Heart right ventricle (tissue), 16 donors: ENCODE results near the gene PCSK2. TPM values are rescaled to one million over a fixed set of nuclear protein-coding genes. Genes with fewer than 3 reads are reported as not detected.

Source experiments
- ATAC-seq, 8 donors: fragments of 200-7000 bp; cut with Tn5 transposase; one replicate each; pipeline ENCODE4 v1.9.1; 2020; ENCODE audit warnings: mild to moderate bottlenecking in 8 of 8, moderate library complexity in 8 of 8, moderate number of reproducible peaks in 1 of 8
- DNase-seq, 2 donors: peaks; one replicate each; pipeline ENCODE4 v3.0.0-alpha.2; 2020
- H3K27ac ChIP-seq, 10 donors: fragments of 200-600 bp; sonication (generic) in 2 of 10; one replicate each; pipeline versions ENCODE4 v1.5.0 to v1.8.0; 2020 to 2022; ENCODE audit warnings: mild to moderate bottlenecking in 3 of 10
- H3K27me3 ChIP-seq, 7 donors: fragments of 200-600 bp; one replicate each; pipeline ENCODE4 v1.8.0; 2021 to 2022; ENCODE audit warnings: mild to moderate bottlenecking in 2 of 7
- H3K36me3 ChIP-seq, 9 donors: fragments of 200-600 bp; sonication (generic) in 1 of 9; one replicate each; pipeline versions ENCODE4 v1.5.0 to v1.8.0; 2020 to 2022; ENCODE audit warnings: mild to moderate bottlenecking in 2 of 9
- H3K4me1 ChIP-seq, 9 donors: fragments of 200-600 bp; sonication (generic) in 1 of 9; one replicate each; pipeline versions ENCODE4 v1.5.0 to v1.8.0; 2020 to 2022; ENCODE audit warnings: mild to moderate bottlenecking in 4 of 9
- H3K4me3 ChIP-seq, 10 donors: fragments of 200-600 bp; sonication (generic) in 2 of 10; one replicate each; pipeline versions ENCODE4 v1.5.0 to v1.8.0; 2020 to 2022; ENCODE audit warnings: mild to moderate bottlenecking in 7 of 10, moderate library complexity in 2 of 10
- H3K9me3 ChIP-seq, 11 donors: fragments of 200-600 bp in 10 of 11; sonication (generic) in 2 of 11; one replicate each; pipeline versions ENCODE4 v1.5.0 to v1.8.0; 2013 to 2022; ENCODE audit warnings: mild to moderate bottlenecking in 2 of 11, control low read depth in 1 of 11, moderate library complexity in 1 of 11
- WGBS, 2 donors: extraction: QIAGEN DNeasy Blood & Tissue Kit; methylation state at CpG; one replicate each; pipeline ENCODE4 v1.1.7; 2013; ENCODE audit warnings: inconsistent platforms in 1 of 2; 5-methylcytosine and 5-hydroxymethylcytosine counted together
- intact Hi-C, 10 donors: fragments of 100-400 bp; cut with DNase I; formaldehyde crosslinking; loops; one replicate each; pipeline versions ENCODE4 v1.11.1 to v1.14.2; 2022
- polyA plus RNA-seq, 2 donors: library from polyadenylated mRNA; stranded (reverse); fragments of 200-250 nt; gene quantifications; one replicate each; pipeline ENCODE4 v1.2.3, GENCODE V29; 2013
- total RNA-seq, 10 donors: library from RNA; stranded (reverse); fragmentation: NEBNext Ultra II Directional in 3 of 10; extraction: Animal tissue kit (Norgen Biotek cat#: 25700) in 3 of 10; gene quantifications; one replicate each; pipeline versions ENCODE4 v1.2.1 to v1.2.4, GENCODE V29; 2021 to 2023
- TF ChIP-seq, protein P1 (sequence below), 9 donors: fragments of 200-600 bp; sonication (generic) in 2 of 9; IDR thresholded peaks; one replicate each; pipeline versions ENCODE4 v1.5.0 to v1.8.0; 2021 to 2022; ENCODE audit warnings: antibody characterized with exemption in 9 of 9, mild to moderate bottlenecking in 5 of 9, moderate library complexity in 1 of 9
- donor health status: Arrhythmogenic right ventricular cardiomyopathy.
- donor health status: ischemic (EF 13 %, LVEDD 7.1; RV severe dilation, severe dysfunction).
- donor health status: healthy with polysubstance abuse.
- donor health status: DM: no; HTN: yes; CAD: no.
- donor health status: DM: no; HTN: no; CAD: no.
- donor health status: ischemic (EF 25% LVEDD 6.9; RV normal size, moderate dysfunction).
- donor health status: ischemic (EF 25% LVEDD 5.7; RV mildly dilated, moderate dysfunction).
- donor health status: healthy.
- donor health status: DM: yes; HTN: yes; CAD: no.
- donor health status: Ischemic cardiomyopathy.
- donor health status: ischemic (EF 35%, LVEDD 5.7; RV mildly dilated, moderate dysfunction).
- donor health status: nonischemic (EF 11% LVEDD 7.7; RV severe dilation, severe dysfunction).
- donor health status: DM: yes; HTN: yes; CAD: no.
- donor health status: PGD.
- donor health status: ischemic (EF 29% LVEDD 5.4; RV normal size, mild dysfunction).
- donor health status: nonischemic (EF 23%, LVEDD 6.1; RV moderate dilation, normal function).

The PCSK2 gene
- total and polyA plus RNA-seq, 12 donors: 0.09 to 1.4 (median 0.66) TPM; not detected in 1

DNA sequence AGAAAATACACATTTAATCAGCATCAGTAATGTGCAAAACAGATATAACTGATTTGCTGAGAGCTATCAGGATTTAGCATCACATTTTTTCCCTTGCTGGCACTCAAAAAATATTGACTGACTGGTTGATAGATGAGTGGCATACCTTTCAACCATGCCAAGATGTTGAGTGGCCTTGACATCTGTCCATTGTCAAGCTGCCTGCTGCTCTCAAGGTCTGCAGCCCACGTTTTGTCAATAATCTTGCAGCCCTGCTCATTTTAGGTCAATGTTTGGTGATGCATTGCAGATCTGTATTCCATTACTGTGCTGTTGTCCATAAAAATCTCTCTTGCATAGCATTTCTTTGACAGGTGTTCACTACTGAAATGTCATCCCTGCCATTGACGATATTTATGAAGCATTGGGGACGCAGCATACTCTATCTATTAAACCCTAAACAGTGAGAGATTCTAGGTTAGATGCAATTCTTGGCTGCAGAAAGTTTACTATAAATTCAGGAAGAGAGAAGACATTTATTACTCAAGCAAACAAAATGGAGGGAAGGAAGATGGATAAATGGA lies 192.7 kb downstream of the PCSK2 start:
- ATAC-seq (no peak), DNase-seq (no peak)
- Histone ChIP-seq H3K27me3 (peaks cover 0 to 17% (median 3%) of the 10 kb centered on the region in 7 donors), H3K36me3 (no peaks in the 10 kb centered on the region), H3K9me3 (peaks cover 0 to 16% (median 0%) of the 10 kb centered on the region in 11 donors), H3K4me3 (no peak overlapping the region), H3K4me1 (no peaks in the 10 kb centered on the region), H3K27ac (no peak overlapping the region)
- intact Hi-C loops: no loop called here
- 35 to 51% methylated on average over 3 of the region's 3 CpGs for WGBS, 2 donors
- TF ChIP-seq, protein P1, sequence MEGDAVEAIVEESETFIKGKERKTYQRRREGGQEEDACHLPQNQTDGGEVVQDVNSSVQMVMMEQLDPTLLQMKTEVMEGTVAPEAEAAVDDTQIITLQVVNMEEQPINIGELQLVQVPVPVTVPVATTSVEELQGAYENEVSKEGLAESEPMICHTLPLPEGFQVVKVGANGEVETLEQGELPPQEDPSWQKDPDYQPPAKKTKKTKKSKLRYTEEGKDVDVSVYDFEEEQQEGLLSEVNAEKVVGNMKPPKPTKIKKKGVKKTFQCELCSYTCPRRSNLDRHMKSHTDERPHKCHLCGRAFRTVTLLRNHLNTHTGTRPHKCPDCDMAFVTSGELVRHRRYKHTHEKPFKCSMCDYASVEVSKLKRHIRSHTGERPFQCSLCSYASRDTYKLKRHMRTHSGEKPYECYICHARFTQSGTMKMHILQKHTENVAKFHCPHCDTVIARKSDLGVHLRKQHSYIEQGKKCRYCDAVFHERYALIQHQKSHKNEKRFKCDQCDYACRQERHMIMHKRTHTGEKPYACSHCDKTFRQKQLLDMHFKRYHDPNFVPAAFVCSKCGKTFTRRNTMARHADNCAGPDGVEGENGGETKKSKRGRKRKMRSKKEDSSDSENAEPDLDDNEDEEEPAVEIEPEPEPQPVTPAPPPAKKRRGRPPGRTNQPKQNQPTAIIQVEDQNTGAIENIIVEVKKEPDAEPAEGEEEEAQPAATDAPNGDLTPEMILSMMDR (IDR thresholded peaks at IDR 0.05): no peak

- Histone ChIP-seq H3K4me1 (no peaks in the 10 kb centered on the region), H3K36me3 (no peaks in the 10 kb centered on the region), H3K4me3 (no peak overlapping the region), H3K27ac (no peak overlapping the region), H3K27me3 (peaks cover 0 to 17% (median 3%) of the 10 kb centered on the region in 7 donors), H3K9me3 (peaks cover 0 to under 1% (median 0%) of the 10 kb centered on the region in 11 donors)
- TF ChIP-seq, protein P1 (IDR thresholded peaks at IDR 0.05): no peak
- DNase-seq (no peak), ATAC-seq (no peak)
- intact Hi-C loops: no loop called here
- 73 to 75% methylated on average over 1 of the region's 1 CpG for WGBS, 2 donors
Observed at GRCh38 chr20:17421493-17421892, 194.7 kb downstream of the PCSK2 start.

DNA sequence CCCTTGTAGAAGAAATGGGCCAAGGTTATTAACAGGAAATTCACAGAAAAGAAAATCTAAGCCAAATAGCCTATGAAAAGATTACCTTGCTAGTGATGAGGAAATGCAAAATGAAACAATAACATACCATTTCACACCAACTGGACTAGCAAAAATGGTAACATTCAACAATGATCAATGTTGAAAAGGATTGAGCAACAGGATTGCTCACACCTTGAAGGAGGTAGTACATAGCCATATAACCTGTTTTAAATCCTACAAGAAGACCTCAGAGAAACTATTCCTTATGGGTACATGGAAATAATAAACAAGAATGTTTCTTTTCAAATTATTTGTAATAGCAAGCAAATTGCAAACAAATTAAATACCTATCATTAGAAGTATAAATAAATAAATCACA lies 196.9 kb downstream of the PCSK2 start:
- no peak overlapping the region for H3K4me3 ChIP-seq
- ATAC-seq: no peak
- no peaks in the 10 kb centered on the region for H3K4me1 ChIP-seq
- H3K9me3 ChIP-seq: no peaks in the 10 kb centered on the region
- TF ChIP-seq, protein P1 (IDR thresholded peaks at IDR 0.05): no peak
- no peak overlapping the region for H3K27ac ChIP-seq
- no peak for DNase-seq
- intact Hi-C loops: no loop called here
- H3K27me3 ChIP-seq: peaks cover 0 to 16% (median 3%) of the 10 kb centered on the region in 7 donors
- H3K36me3 ChIP-seq: no peaks in the 10 kb centered on the region

GRCh38 chr20:17427638-17428037 lies 200.8 kb downstream of the PCSK2 start:
- intact Hi-C loops: no loop called here
- no peak for DNase-seq
- Histone ChIP-seq H3K4me3 (no peak overlapping the region), H3K27me3 (peaks cover 0 to 39% (median 22%) of the 10 kb centered on the region in 7 donors), H3K4me1 (peaks cover 0 to 7% (median 0%) of the 10 kb centered on the region in 9 donors), H3K9me3 (no peaks in the 10 kb centered on the region), H3K27ac (no peak overlapping the region), H3K36me3 (no peaks in the 10 kb centered on the region)
- TF ChIP-seq, protein P1 (IDR thresholded peaks at IDR 0.05): no peak
- no peak for ATAC-seq
- 76 to 78% methylated on average over 2 of the region's 2 CpGs for WGBS, 2 donors
